Mucosa of gallbladder (tissue), 1 donor: ENCODE data around the gene SH3RF3. TPM values are rescaled to one million over a fixed set of nuclear protein-coding genes. Genes with fewer than 3 reads are reported as not detected.

ENCODE experiments used
- DNase-seq: peaks from one replicate; pipeline ENCODE4 v3.0.0-alpha.2; 2020; ENCODE audit warnings: low spot score
- total RNA-seq: library from RNA; stranded (reverse); gene quantifications from one replicate; pipeline ENCODE4 v1.2.1, GENCODE V29; 2021
- donor health status: DM: no; HTN: no; CAD: no.

Gene SH3RF3
- total RNA-seq, 1 donor from 2014 or later: 11.5 TPM

DNA sequence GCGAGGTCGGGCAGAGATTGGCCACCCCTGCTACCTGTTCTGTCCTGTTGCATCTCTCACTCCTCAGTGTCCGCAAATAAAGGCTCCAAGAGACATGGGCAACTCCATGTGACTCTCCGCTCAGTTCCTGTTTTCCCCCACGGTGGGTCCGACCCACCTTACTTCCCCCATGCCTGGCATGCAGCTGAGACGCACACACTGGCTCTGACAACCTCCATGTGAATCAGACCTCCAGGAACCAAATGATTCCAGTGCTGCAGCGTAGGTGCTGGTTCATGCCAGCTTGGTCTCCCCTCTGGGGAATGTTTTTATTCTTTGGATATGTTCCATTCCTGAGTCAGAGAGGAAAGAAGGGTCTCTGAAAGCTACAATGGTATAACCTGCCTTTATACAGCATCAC is 221.5 kb downstream of the SH3RF3 start:
- no peak for DNase-seq

DNA sequence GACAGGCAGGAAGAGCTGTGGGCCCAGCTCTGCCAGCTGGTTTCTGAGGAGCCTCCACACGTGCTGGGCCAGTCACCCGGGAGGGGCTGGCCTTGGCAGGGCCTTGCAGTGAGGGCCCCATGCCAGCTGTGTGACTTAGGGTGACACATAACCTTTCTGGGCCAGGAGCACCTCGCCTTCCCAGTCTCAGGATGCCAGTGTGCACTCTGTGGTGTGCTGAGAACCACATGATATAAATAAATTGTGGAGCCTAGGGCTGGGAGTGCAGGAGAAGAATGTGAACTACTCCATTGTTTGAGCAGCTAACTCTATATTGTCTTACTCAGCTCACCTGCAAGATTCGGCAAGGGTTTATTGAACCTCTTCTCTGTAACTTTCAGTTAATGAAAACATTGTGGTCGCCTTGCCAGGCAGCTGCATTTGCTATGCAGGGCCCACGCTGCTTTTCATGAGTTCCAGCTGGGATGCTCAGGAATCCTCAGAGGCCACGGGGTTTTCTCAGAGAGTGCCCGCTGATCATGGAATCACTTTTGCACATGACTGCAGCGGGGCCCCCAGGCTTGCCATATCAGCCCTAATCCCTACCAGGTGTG is 222.3 kb downstream of the SH3RF3 start:
- DNase-seq: peak; percentile 56

DNA sequence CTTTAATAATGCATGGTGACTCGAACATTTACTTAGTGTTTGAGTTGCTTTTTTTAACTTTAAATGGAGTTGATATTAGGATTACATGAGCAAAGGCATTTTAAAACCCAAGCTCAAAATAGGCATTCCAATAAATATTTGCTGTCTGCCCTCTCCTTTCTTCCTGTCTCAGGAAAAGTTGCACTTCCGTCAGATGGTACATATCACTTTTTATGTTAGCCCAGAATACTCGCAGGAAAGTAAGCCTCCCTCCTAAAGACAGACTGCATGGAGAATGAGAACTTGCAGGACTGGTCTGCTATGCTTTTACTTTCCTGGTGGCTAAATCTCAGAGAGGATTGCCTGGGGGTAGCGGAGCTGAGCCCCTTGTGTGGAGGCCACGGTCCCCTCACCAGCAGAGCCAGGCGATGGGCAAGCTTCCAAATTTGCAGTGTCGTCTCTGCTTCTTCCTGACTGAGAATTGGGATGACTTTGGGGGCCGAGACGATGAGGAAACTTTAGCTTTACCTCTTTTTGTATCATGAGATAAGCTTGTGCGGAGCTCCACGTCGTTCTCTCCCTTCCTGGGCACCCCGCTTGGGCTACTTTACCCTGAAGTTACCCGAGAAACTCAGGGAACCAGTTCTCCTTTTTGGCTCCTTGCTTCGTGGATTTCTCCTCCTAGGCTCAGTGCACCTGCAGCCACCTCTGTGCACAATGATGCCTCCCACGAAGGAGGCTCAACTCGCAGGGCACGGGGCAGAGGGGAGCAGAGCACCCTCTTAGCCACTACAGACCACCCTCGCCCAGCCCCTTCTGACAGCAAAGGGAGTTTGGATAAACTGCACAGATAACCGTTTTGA is 223.3 kb downstream of the SH3RF3 start:
- no peak for DNase-seq

DNA sequence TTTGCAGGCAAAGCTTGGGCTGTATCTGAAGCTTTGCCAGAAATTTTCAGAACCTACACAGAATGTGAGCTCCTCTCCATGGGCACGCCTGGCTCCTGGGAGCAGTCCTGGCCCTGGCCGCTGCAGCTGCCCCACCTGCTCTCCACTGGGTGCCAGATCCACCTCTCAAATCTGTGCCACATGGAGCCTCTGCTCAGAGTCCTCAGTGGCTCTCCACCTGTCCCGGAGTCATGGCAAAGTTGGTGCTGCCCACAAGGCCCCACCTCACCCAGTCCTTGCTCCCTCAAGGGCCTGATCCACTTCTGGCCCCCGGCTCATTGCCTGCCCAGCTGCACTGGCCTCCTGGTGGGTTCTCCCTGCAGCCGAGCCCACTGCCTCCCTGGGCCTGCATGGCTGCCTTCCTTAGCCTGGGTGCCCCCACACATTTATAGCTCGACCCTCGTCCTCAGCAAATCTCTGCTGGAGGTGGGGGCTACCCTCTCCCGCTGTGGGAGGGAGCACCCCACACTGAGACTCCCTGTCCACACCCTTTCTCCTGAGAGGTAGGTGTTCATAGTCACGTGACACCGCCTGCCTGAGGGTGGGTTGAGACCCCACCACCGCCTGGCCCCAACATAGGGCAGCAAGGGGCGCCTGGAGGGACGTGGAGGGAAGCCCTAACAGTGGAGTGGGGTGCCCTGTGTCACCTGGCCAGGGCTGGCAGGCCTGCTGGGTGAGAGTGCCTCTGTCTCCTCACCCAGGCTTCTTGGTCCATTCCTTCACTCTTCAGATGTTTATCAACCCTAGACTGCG is 224.1 kb downstream of the SH3RF3 start:
- no peak for DNase-seq

DNA sequence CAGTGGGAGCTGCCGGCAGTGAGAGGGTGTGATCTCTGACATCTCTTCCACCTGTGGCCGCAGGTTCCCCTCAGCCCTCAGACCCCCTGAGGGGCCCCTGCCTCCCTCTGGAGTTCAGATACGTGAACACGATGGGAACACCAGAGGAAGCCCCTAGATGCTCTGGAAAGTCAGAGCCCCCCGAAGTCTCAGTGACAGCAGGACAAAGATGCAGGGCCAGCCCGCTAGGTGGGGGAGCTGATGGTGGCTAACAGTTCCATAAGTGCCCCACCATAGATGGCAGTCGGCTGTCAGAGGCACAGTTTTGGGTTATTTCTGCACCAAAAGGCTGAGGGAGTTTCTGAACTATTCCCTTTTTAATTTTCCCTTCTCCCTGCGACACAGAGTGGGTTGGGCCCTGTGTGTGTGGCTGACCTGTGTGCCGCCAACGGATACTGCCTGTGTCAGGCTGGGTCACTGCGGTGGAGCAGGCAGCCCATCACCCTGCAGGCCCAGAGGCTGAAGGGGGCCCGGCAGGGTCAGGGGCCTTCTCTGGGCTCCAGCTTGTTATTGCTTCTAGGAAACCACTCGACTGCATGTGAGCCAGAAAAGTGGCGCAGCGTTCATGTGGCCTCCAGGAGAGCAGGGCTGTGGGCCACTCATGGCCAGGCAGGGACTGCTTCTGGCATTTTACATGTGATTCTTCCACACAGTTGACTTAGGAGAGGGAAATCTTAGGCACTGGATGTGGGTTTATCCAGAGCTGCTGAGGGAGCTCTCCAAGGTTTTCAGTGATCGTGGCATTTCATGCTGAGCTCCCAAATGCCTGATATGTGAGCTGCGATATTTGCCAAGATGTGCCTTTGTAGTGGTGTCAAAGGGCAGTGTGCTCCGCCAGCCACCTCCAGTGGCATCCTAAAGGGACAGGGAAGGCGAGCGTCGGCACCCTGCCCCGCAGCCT is 225.1 kb downstream of the SH3RF3 start:
- DNase-seq: no peak

DNA sequence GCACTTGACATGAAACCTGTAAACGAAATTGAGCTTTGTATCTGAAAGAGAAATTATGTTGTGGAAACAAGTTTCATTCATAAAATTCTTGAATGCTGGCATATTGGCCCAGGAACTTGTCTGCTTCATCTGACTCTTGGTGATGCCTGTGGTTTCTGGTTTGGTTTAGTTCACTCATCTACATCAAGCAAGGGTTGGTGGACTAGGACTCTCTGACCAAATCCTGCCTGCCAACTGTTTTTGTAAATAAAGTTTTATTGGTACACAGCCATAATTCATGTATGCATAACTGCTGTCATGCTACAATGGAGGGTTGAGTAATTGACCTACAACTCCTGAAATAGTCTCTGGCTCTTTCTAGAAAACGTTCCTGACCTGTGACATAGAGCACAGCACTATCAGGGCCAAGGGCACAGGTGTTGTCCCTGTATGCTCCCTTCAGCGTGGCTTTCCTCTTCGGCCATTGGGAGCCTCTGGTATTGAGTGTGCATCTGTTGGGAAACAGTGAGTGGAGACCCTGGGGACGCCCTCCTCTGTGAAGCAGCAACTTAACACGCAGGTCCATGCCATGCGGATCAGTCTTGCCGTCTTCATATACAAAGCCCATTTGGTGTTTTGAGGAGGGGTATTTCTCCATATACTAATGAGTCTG is 226.3 kb downstream of the SH3RF3 start:
- DNase-seq: no peak

DNA sequence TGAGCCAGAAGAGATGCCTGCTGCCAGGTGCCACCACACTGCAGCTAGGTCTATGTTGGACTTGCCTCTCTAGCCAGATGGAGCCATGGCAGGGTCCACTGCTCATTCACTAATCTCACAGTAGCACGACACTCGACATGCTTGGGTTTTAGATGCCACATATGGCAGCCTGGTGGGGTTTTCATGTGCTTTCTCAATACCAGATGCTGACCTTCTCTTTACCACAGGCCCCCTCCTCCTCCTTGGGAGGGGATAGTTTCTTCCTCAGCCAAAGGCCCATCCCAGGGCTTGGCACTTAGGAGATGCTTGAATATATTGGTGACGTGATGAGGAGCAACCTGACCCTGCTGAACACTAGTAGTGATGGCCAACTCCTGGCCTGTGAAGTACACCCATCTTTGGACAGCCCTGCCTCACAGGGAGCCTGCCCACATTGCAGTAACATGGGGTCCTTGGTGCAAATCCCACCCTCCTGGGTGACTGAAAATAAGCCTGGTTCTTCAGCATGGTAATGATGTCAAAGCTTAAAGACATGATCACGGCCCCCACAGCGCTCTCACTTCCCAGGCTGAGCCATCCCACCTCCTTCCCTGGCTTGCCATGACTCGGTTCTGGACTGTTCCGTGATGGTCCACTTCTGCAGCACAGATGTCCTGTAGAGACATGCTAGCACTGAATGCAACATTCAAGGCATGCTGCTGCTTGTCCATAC is 227.5 kb downstream of the SH3RF3 start:
- no peak for DNase-seq

DNA sequence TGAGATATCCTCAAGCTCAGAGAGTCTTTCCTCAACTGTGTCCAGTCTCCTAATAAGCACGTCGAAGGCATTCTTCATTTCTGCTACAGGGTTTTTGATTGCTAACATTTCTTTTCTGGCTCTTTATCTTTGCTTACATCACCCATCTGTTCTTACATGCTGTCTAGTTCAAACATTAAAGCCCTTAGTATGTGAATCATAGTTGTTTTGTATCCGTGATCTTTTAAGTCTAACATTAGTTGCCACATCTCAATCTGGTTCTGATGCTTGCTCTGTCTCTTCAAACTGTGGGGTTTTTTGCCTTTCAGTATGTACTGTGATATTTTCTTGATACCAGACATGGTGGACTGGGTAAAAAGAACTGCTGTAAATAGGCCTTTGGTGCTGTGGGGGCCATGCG is 235.2 kb downstream of the SH3RF3 start:
- DNase-seq: no peak

DNA sequence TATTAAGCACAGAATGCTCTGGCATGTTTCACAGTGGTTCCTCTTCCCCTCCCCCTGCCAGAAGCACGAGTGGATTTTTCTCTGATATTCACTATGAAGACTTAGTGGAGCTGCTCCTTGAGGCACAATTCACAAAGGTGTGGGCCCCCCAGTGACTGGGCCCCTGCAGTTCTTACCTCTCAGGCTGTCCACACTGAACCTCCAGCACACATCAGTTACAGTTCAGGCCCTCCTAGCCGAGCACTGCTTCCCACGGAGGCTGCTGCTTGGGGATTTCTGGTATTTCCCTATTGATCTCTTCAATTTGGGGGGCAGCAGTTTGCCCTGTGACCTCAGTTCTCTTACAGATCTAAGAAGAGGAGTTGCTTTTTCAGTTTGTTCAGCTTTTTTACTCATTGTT is 236.1 kb downstream of the SH3RF3 start:
- DNase-seq: no peak

DNA sequence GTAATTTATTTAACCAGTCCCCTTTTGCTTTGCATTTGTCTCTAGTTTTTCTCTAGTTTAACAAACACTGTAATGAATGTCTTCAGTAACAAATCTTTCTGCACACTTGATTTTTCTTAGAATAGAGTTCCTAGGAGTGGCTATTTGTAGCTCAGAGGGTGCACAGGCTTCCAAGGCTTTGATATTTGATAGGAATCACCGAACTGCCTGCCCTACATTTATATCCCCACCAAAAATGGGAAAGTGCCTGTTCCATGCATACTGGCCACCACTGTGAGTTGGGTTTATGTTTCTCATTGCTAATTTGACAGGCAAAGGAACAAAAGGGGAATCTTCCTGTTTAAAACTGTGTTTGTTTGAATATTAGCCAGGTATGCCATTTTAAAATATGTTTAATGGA is 238.7 kb downstream of the SH3RF3 start:
- no peak for DNase-seq

DNA sequence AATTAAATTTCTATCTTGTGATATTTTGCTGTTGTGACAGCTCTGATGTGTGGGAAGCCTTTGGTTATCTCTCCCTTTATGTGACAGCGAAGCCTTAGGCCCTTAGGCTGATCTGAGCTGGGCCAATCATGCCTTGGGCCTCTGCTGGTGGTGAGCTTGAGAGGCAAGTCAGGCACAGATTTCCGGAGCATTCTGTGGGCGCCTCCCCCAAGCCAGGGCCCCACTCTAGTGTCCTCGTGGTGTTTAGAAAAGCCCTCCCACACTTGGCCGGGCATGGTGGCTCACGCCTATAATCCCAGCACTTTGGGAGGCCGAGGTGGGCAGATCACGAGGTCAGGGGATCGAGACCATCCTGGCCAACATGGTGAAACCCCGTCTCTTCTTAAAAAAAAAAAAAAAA is 239.8 kb downstream of the SH3RF3 start:
- DNase-seq: no peak

DNA sequence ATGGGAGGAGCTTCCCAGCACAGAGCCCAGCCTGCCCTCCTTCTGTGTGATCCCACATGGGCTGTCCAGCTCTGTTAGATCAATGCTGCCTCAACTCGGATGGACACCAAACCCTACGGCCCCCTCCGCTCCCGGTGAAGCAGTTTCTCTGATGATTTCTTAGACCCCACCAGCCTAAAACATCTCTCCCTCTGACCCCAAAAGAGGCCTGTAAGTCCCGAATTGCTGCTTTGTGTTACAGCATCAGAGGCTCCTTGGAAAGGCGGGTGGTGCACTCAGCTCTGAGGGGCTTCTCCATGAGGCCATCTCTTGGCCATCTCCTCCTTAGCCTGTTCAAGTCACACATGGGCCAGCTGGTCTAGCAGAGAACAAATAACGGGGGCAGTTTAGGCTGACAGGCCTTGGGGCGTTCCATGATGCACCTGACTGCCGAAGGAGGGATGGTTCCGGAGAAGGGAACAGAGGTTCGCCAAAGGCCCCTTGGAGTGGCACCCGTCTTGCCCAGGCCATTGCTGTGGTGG is 240.7 kb downstream of the SH3RF3 start:
- no peak for DNase-seq

DNA sequence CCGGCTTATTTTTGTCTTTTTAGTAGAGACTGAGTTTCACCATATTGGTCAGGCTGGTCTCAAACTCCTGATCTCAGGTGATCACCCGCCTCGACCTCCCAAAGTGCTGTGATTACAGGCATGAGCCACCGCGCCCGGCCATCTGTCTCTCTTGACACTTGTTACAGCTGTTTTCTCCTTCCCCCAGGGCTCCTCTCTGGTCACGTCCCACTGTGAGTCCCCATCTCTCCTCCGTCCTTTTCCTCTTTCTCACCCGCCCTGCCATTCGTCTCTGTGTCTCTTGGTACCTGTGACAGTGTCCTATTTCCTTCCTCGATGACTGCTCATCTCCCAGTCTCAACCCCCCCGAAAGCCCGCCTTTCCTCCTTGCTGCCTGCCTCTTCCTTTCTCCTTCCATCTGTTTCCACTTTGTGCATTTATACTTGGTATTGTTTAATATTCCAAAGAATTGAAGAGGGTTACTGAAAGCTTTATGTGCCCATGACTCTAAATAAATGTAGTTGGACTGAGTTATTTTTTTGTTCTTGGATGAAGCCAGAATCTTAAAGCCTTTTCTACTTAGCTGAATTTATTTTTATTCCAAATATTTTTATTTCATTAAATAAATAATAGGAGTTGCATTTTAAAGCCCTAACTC is 241.5 kb downstream of the SH3RF3 start:
- no peak for DNase-seq

DNA sequence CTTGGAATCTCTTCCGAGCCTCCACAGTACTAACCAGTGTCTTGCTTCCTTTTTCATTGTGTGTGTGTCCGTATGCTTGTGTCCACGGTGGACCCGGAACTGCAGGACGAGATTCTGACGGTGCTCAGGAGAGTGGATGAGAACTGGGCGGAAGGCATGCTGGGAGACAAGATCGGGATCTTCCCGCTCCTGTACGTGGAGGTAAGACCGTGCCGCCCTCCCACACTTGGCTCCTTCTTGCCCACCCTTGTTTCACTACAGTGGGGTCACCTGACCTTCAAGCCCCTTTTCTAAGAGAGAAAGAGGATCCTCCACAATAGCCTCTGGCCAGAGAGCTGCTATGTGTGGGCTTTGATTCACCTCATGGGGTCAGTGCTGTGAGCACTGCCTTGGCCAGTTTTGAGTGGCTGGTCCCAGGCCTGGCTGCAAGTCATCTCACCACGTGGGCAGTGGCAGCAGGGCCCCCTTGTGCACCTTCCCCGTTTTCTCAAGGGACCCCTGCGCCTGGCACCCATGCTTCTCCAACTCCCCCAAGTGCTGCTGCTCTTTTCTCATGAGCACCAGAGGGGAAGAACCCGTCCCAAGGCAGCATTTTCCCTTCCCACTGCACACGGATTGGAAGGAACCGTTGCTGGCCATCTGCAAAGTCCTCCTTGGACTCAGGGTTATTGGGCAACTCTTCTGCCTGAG is 242.6 kb downstream of the SH3RF3 start:
- no peak for DNase-seq

DNA sequence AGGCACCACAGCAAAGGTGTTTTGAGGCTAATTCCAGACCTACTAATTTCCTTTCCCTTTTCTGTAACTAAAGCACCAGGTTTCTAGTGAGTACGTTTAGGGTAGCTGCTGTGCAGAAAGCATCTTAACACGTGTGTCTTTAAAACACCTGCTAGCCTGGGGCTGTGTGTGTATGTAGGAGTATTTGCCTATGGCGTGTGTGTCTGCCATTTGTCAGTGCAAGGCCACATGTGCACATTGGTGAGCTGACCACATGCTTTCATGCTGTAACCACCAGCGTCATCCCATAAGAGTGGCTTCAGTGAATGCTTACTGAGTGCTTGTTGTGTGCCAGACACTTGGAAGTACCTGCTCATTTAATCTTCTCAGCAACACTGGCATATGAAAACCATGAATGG is 243.2 kb downstream of the SH3RF3 start:
- DNase-seq: no peak

DNA sequence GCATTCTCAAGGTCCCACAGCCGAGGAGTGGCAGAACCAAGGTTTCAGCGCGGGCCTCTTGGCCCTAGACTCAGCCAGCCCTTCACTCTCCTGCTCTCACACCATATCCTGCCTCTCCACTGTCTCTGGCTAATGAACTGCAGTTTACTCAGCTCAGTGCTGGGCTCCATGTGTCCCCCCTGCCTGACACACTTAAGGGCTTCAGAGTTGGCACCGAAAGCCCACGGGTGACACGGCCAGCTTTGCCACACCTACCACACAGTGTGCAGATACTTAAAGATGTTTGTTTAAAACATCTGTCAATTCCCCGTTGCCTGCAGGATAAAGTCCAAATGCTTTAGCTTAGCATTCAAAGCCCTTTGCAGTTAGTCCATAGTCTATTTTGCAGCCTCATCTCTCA is 243.6 kb downstream of the SH3RF3 start:
- no peak for DNase-seq

DNA sequence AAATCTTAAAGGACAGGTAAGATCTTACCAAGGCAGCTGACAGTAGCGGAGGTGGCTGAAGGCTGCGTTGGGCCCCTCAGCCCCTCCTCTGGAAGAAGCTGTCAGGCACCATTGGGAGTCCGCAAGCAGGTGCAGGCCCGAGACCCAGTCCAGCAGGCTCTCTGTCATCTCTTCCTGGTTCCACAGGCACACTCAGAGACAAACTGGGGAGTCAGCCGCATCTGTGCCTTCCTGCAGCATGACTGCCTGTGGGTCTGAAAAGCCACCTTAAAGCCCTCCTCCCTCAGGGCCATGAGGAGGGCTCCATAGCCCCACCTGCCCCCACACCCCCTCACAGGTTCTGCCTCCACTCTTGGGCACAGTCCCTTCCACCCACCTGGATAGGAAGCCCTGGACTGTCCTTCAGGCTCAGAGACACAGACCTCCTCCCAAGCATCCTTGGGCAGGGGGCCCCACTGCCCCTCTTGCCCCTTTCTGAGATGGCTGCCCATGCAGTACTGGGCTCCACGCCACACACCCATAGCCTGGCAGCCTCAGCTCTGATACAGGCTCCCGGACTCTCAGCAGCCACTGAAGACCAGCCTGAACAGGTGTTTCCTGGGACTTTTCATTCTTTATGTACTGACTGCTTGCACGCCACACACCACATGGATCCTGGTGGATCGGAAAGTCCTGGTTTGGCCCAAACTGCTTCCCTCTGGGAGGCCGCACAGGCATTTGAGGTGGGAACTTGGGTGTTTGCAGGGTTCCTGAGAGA is 245.0 kb downstream of the SH3RF3 start:
- DNase-seq: no peak

DNA sequence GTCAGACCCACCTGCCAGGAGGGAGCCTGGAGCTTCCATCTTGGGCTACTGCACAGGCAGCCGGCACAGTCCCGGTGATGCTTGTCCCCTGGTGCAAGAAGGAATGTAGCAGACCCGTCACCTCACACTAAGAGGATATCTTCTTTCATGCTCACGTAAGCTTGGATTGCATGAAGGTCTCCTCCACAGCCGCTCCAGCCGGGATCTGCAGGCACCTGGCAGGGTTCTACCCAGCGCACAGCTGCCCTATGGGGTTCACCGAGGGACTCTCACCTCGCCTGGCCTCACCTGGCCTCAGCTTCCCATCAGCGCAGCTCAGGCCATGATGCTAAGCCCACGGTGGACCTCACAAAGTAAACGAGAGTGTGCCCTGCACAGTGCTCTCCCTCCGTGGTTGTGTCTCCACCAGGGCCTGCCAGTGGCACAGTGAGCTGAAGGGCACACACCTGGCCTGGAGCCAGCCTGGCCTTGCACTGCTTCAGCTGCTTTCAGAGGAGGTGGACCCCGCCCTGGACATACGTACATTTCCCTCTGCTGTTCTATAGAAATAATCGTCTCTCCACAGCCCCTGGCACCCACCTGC is 245.6 kb downstream of the SH3RF3 start:
- DNase-seq: no peak
